Measurements from ENCODE around the gene EFCAB6. TPM values are rescaled to one million over a fixed set of nuclear protein-coding genes. Genes with fewer than 3 reads are reported as not detected.

The EFCAB6 gene
- total and polyA plus RNA-seq, 9 of the 15 experiments (the other 6 are each of a cell fraction or from before 2014, with no cell fraction given): 0.06 TPM; not detected in 8

GRCh38 chr22:43838161-43838560 is 26.1 kb upstream of the EFCAB6 start:
- no peaks in the 10 kb centered on the region for H3K4me1 ChIP-seq (replicated peaks in 1 of 2; ENCODE audit: control insufficient read depth in 2 of 2, insufficient read depth in 2 of 2, low read length in 2 of 2)
- ChIA-PET CTCF (ENCODE audit: low intra/inter-chr PET ratio) (no interaction called here), POLR2A (no interaction called here)
- in situ Hi-C loops (cut with MboI) (no loop called here), intact Hi-C loops (cut with micrococcal nuclease) (no loop called here)
- H3K9me1 ChIP-seq (ENCODE audit: control insufficient read depth, insufficient read depth, low read length): no peaks in the 10 kb centered on the region
- BruUV-seq (replicated peaks): no TSS peak
- no peak overlapping the region for H3K27ac ChIP-seq (ENCODE audit: extremely low read depth, low read depth, low read length)
- H4K20me1 ChIP-seq (replicated peaks; ENCODE audit: control insufficient read depth, insufficient read depth, low read length): no peaks in the 10 kb centered on the region
- no peak overlapping the region for H3K4me2 ChIP-seq (ENCODE audit: insufficient read depth, low read length)
- DNase-seq (ENCODE audit: extremely low read depth in 1 of 4, low spot score in 3 of 4) (no peak), FAIRE-seq (no peak), ATAC-seq (no peak)
- H3K4me3 ChIP-seq: no peak overlapping the region
- no peaks in the 10 kb centered on the region for H3K79me2 ChIP-seq (ENCODE audit: control insufficient read depth, insufficient read depth, low read length)
- WGBS (ENCODE audit: insufficient coverage, low coverage, missing lambda C conversion rate): 6% methylated on average over 9 of the region's 10 CpGs
- H3K27me3 ChIP-seq (ENCODE audit: control insufficient read depth in 2 of 2, insufficient read depth in 2 of 2, low read length in 2 of 2): peaks cover 0 to 22% of the 10 kb centered on the region in 2 experiments; a peak in 3 of 5 replicates
- no peaks in the 10 kb centered on the region for H3K9me3 ChIP-seq (replicated peaks; ENCODE audit: control insufficient read depth, insufficient read depth, low read depth, low read length)
- no peak overlapping the region; a peak in 1 of 4 replicates for H3K9ac ChIP-seq (ENCODE audit: insufficient read depth in 1 of 2, low read depth in 2 of 2, low read length in 2 of 2)
- no peak overlapping the region for H2AFZ ChIP-seq (ENCODE audit: low read depth, low read length)
- no peaks in the 10 kb centered on the region for H3K36me3 ChIP-seq (ENCODE audit: control insufficient read depth, insufficient read depth, low read length)
- no peak for TF ChIP-seq NR3C1 (CRISPR knock-in tag; IDR thresholded peaks at IDR 0.05)
- TF ChIP-seq PHF20 (IDR thresholded peaks at IDR 0.05; ENCODE audit: partially characterized antibody): no peak
- TF ChIP-seq STAG1 (CRISPR knock-in tag; IDR thresholded peaks at IDR 0.05; ENCODE audit: borderline replicate concordance): no peak
- TF ChIP-seq ZBTB1 (CRISPR knock-in tag; IDR thresholded peaks at IDR 0.05; ENCODE audit: borderline replicate concordance, low read depth): no peak
- TF ChIP-seq, protein P1, sequence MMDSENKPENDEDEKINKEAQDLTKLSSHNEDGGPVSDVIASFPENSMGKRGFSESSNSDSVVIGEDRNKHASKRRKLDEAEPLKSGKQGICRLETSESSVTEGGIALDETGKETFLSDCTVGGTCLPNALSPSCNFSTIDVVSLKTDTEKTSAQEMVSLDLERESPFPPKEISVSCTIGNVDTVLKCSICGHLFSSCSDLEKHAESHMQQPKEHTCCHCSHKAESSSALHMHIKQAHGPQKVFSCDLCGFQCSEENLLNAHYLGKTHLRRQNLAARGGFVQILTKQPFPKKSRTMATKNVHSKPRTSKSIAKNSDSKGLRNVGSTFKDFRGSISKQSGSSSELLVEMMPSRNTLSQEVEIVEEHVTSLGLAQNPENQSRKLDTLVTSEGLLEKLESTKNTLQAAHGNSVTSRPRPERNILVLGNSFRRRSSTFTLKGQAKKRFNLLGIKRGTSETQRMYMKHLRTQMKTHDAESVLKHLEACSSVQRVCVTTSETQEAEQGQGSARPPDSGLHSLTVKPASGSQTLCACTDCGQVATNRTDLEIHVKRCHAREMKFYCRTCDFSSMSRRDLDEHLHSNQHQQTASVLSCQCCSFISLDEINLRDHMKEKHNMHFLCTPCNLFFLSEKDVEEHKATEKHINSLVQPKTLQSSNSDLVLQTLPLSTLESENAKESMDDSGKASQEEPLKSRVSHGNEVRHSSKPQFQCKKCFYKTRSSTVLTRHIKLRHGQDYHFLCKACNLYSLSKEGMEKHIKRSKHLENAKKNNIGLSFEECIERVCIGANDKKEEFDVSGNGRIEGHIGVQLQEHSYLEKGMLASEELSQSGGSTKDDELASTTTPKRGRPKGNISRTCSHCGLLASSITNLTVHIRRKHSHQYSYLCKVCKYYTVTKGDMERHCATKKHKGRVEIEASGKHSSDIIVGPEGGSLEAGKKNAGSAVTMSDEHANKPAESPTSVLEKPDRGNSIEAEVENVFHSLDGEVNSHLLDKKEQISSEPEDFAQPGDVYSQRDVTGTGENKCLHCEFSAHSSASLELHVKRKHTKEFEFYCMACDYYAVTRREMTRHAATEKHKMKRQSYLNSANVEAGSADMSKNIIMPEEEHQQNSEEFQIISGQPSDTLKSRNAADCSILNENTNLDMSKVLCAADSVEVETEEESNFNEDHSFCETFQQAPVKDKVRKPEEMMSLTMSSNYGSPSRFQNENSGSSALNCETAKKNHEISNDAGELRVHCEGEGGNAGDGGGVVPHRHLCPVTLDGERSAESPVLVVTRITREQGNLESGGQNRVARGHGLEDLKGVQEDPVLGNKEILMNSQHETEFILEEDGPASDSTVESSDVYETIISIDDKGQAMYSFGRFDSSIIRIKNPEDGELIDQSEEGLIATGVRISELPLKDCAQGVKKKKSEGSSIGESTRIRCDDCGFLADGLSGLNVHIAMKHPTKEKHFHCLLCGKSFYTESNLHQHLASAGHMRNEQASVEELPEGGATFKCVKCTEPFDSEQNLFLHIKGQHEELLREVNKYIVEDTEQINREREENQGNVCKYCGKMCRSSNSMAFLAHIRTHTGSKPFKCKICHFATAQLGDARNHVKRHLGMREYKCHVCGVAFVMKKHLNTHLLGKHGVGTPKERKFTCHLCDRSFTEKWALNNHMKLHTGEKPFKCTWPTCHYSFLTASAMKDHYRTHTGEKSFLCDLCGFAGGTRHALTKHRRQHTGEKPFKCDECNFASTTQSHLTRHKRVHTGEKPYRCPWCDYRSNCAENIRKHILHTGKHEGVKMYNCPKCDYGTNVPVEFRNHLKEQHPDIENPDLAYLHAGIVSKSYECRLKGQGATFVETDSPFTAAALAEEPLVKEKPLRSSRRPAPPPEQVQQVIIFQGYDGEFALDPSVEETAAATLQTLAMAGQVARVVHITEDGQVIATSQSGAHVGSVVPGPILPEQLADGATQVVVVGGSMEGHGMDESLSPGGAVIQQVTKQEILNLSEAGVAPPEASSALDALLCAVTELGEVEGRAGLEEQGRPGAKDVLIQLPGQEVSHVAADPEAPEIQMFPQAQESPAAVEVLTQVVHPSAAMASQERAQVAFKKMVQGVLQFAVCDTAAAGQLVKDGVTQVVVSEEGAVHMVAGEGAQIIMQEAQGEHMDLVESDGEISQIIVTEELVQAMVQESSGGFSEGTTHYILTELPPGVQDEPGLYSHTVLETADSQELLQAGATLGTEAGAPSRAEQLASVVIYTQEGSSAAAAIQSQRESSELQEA (IDR thresholded peaks at IDR 0.05; ENCODE audit: low read depth): no peak
- TF ChIP-seq KLF10 (CRISPR knock-in tag; IDR thresholded peaks at IDR 0.05): no peak
- no peak for TF ChIP-seq GTF2F1 (IDR thresholded peaks at IDR 0.05; ENCODE audit: low read depth, low read length)
- no peak for TF ChIP-seq HDAC8 (tag; IDR thresholded peaks at IDR 0.05)

Data from K562 (cell line).